Neuronal stem cell (in vitro differentiated cells): ENCODE results near the gene ESRP2.

Experiments
- DNase-seq: peaks from one replicate; pipeline ENCODE4 v3.0.0-alpha.2; 2013; ENCODE audit warnings: low spot score
- H2AFZ ChIP-seq: one replicate; pipeline ENCODE4 v1.6.1; 2013; ENCODE audit warnings: mild to moderate bottlenecking, low read length, inconsistent platforms
- H2AK5ac ChIP-seq: 2 replicates; pipeline ENCODE4 v1.6.1; 2013; ENCODE audit warnings: low read depth, mild to moderate bottlenecking, inconsistent platforms, low read length, moderate library complexity, mixed read lengths
- H2BK120ac ChIP-seq: 2 replicates; pipeline ENCODE4 v1.6.1; 2013; ENCODE audit warnings: low read depth, mild to moderate bottlenecking, inconsistent platforms, low read length, moderate library complexity, mixed read lengths
- H2BK12ac ChIP-seq: one replicate; pipeline ENCODE4 v1.6.1; 2013; ENCODE audit warnings: low read length, inconsistent platforms
- H2BK15ac ChIP-seq: 2 replicates; pipeline ENCODE4 v1.6.1; 2013; ENCODE audit warnings: mild to moderate bottlenecking, low read length, inconsistent platforms, mixed read lengths
- H2BK5ac ChIP-seq: one replicate; pipeline ENCODE4 v1.6.1; 2013; ENCODE audit warnings: inconsistent platforms, mild to moderate bottlenecking, low read length, moderate library complexity
- H3K14ac ChIP-seq: one replicate; pipeline ENCODE4 v1.6.1; 2013; ENCODE audit warnings: low read length, inconsistent platforms
- H3K18ac ChIP-seq: 2 replicates; pipeline ENCODE4 v1.6.1; 2013; ENCODE audit warnings: low read length, inconsistent platforms
- H3K23ac ChIP-seq: 2 replicates; pipeline ENCODE4 v1.6.1; 2013; ENCODE audit warnings: low read depth, mild to moderate bottlenecking, mixed read lengths, low read length, inconsistent platforms; ENCODE audit not compliant: poor library complexity
- H3K27ac ChIP-seq: replicated peaks from 3 replicates; pipeline ENCODE4 v1.5.1; 2013; ENCODE audit warnings: low read length, inconsistent platforms
- H3K27me3 ChIP-seq, 3 experiments: 2 replicates each; pipeline ENCODE4 v1.6.1; 2013; ENCODE audit warnings: low read length in 3 of 3, mild to moderate bottlenecking in 2 of 3, inconsistent platforms in 1 of 3, low read depth in 1 of 3, mixed read lengths in 1 of 3, moderate library complexity in 1 of 3; ENCODE audit not compliant: control insufficient read depth in 3 of 3, insufficient read depth in 3 of 3
- H3K36me3 ChIP-seq, 2 donors: replicated peaks in 1 of 2; 2 replicates each; pipeline ENCODE4 v1.6.1; 2013; ENCODE audit warnings: low read length in 2 of 2; ENCODE audit not compliant: control insufficient read depth in 2 of 2, insufficient read depth in 2 of 2
- H3K4ac ChIP-seq: 2 replicates; pipeline ENCODE4 v1.6.1; 2013; ENCODE audit warnings: inconsistent platforms, mild to moderate bottlenecking, low read length, moderate library complexity
- H3K4me1 ChIP-seq, 2 donors: 1 replicate in 1 of 2; 2 replicates in 1 of 2; pipeline ENCODE4 v1.6.1; 2013; ENCODE audit warnings: low read length in 2 of 2, low read depth in 1 of 2; ENCODE audit not compliant: control insufficient read depth in 2 of 2, insufficient read depth in 1 of 2
- H3K4me2 ChIP-seq: one replicate; pipeline ENCODE4 v1.6.1; 2013; ENCODE audit warnings: mild to moderate bottlenecking, low read length, inconsistent platforms; ENCODE audit not compliant: insufficient read depth, poor library complexity, severe bottlenecking
- H3K4me3 ChIP-seq, 2 donors: 2 replicates each; pipeline ENCODE4 v1.5.1; 2013; ENCODE audit warnings: low read length in 2 of 2, mild to moderate bottlenecking in 2 of 2, inconsistent platforms in 1 of 2, moderate library complexity in 1 of 2
- H3K79me1 ChIP-seq: one replicate; pipeline ENCODE4 v1.6.1; 2013; ENCODE audit warnings: low read depth, mild to moderate bottlenecking, inconsistent platforms, low read length, moderate library complexity
- H3K9ac ChIP-seq: one replicate; pipeline ENCODE4 v1.6.1; 2013; ENCODE audit warnings: mild to moderate bottlenecking, low read depth, low read length, inconsistent platforms; ENCODE audit not compliant: poor library complexity
- H3K9me3 ChIP-seq, 2 donors: replicated peaks in 1 of 2; 2 replicates each; pipeline versions ENCODE3 to v1.6.1; 2013; ENCODE audit warnings: low read length in 2 of 2, mild to moderate bottlenecking in 2 of 2, inconsistent platforms in 1 of 2, low read depth in 1 of 2, mixed read lengths in 1 of 2, moderate library complexity in 1 of 2; ENCODE audit not compliant: control insufficient read depth in 2 of 2, insufficient read depth in 1 of 2
- H4K8ac ChIP-seq: one replicate; pipeline ENCODE4 v1.6.1; 2013; ENCODE audit warnings: low read depth, mild to moderate bottlenecking, inconsistent platforms, low read length, moderate library complexity
- H4K91ac ChIP-seq: one replicate; pipeline ENCODE4 v1.6.1; 2013; ENCODE audit warnings: low read length, low read depth, mild to moderate bottlenecking, inconsistent platforms; ENCODE audit not compliant: poor library complexity
- WGBS, 2 donors: extraction: QIAGEN DNeasy Blood & Tissue Kit; methylation state at CpG; one replicate each; pipeline ENCODE4 v1.1.7; 2013; ENCODE audit warnings: missing lambda C conversion rate in 2 of 2, mixed read lengths in 1 of 2; ENCODE audit not compliant: insufficient read length in 2 of 2, insufficient replicate concordance in 1 of 2; ENCODE audit errors: extremely low coverage in 2 of 2; 5-methylcytosine and 5-hydroxymethylcytosine counted together

ESRP2 gene

GRCh38 chr16:68273459-68273858, 37.5 kb upstream of the ESRP2 start:
- H3K4ac ChIP-seq: no peak overlapping the region
- H3K27ac ChIP-seq: no peak overlapping the region
- H2BK15ac ChIP-seq: no peak overlapping the region
- H2BK120ac ChIP-seq: no peak overlapping the region
- peaks cover 3% of the 10 kb centered on the region for H3K79me1 ChIP-seq
- no peak overlapping the region for H2BK12ac ChIP-seq
- no peak overlapping the region for H3K4me3 ChIP-seq
- H2BK5ac ChIP-seq: no peak overlapping the region
- H3K18ac ChIP-seq: no peak overlapping the region
- H3K36me3 ChIP-seq: peaks cover 8 to 14% of the 10 kb centered on the region in 2 donors
- H4K8ac ChIP-seq: no peak overlapping the region
- H3K9me3 ChIP-seq: no peaks in the 10 kb centered on the region
- no peaks in the 10 kb centered on the region for H3K27me3 ChIP-seq
- H3K23ac ChIP-seq: no peak overlapping the region
- WGBS, 2 donors: no CpG with 5 or more reads among the region's 5 CpGs
- no peak overlapping the region for H4K91ac ChIP-seq
- H2AFZ ChIP-seq: no peak overlapping the region
- peaks cover 3% of the 10 kb centered on the region in 2 donors for H3K4me1 ChIP-seq
- no peak overlapping the region for H2AK5ac ChIP-seq
- H3K9ac ChIP-seq: no peak overlapping the region
- no peak for DNase-seq
- H3K4me2 ChIP-seq: no peak overlapping the region
- no peak overlapping the region for H3K14ac ChIP-seq

- Histone ChIP-seq H2BK12ac (no peak overlapping the region), H3K27me3 (no peaks in the 10 kb centered on the region), H3K4me2 (no peak overlapping the region), H3K4me3 (no peak overlapping the region), H2BK5ac (no peak overlapping the region), H3K4ac (no peak overlapping the region), H3K23ac (no peak overlapping the region), H4K8ac (no peak overlapping the region), H3K9me3 (no peaks in the 10 kb centered on the region), H2BK15ac (no peak overlapping the region), H3K14ac (no peak overlapping the region), H2BK120ac (no peak overlapping the region), H3K9ac (no peak overlapping the region), H3K18ac (no peak overlapping the region), H2AFZ (no peak overlapping the region), H3K27ac (no peak overlapping the region), H3K36me3 (peaks cover 10 to 14% of the 10 kb centered on the region in 2 donors), H4K91ac (no peak overlapping the region), H2AK5ac (no peak overlapping the region), H3K79me1 (peaks cover 3% of the 10 kb centered on the region), H3K4me1 (peaks cover 3 to 7% of the 10 kb centered on the region in 2 donors)
- no CpG with 5 or more reads among the region's 4 CpGs for WGBS, 2 donors
- no peak for DNase-seq
Measured at GRCh38 chr16:68272507-68273209, 36.7 kb upstream of the ESRP2 start.

GRCh38 chr16:68270353-68270752, 34.4 kb upstream of the ESRP2 start:
- H3K36me3 ChIP-seq: peaks cover 10 to 14% of the 10 kb centered on the region in 2 donors
- no peak overlapping the region for H3K4ac ChIP-seq

GRCh38 chr16:68269793-68270192, 33.9 kb upstream of the ESRP2 start:
- Histone ChIP-seq H3K4me1 (peaks cover 0 to 9% of the 10 kb centered on the region in 2 donors), H3K4me3 (no peak overlapping the region), H4K91ac (no peak overlapping the region), H3K18ac (no peak overlapping the region), H3K27me3 (peaks cover 0 to under 1% (median 0%) of the 10 kb centered on the region in 3 experiments), H3K23ac (no peak overlapping the region), H2AFZ (no peak overlapping the region), H3K9me3 (no peaks in the 10 kb centered on the region), H4K8ac (no peak overlapping the region), H3K4me2 (no peak overlapping the region), H3K14ac (no peak overlapping the region), H2BK120ac (no peak overlapping the region), H2AK5ac (no peak overlapping the region), H3K4ac (no peak overlapping the region), H2BK12ac (no peak overlapping the region), H3K27ac (no peak overlapping the region), H3K79me1 (peaks cover 3% of the 10 kb centered on the region), H3K36me3 (peaks cover 7 to 11% of the 10 kb centered on the region in 2 donors), H2BK5ac (no peak overlapping the region), H2BK15ac (no peak overlapping the region), H3K9ac (no peak overlapping the region)
- no CpG with 5 or more reads among the region's 4 CpGs for WGBS, 2 donors
- no peak for DNase-seq

More at GRCh38 chr16:68270353-68270752, 34.4 kb upstream of the ESRP2 start:
- Histone ChIP-seq H2BK5ac (no peak overlapping the region), H3K14ac (no peak overlapping the region), H2AK5ac (no peak overlapping the region), H2AFZ (no peak overlapping the region), H2BK15ac (no peak overlapping the region), H3K4me3 (no peak overlapping the region), H4K91ac (no peak overlapping the region), H3K27ac (no peak overlapping the region), H3K27me3 (no peaks in the 10 kb centered on the region), H3K9ac (no peak overlapping the region), H3K23ac (no peak overlapping the region), H3K4me2 (no peak overlapping the region), H3K18ac (no peak overlapping the region), H2BK12ac (no peak overlapping the region), H4K8ac (no peak overlapping the region), H2BK120ac (no peak overlapping the region), H3K79me1 (peaks cover 3% of the 10 kb centered on the region), H3K4me1 (peaks cover 0 to 7% of the 10 kb centered on the region in 2 donors), H3K9me3 (no peaks in the 10 kb centered on the region)
- no CpG with 5 or more reads among the region's 1 CpG for WGBS, 2 donors
- DNase-seq: no peak
